H9 (cell line): ENCODE measurements around the gene ERO1A. TPM values are rescaled to one million over a fixed set of nuclear protein-coding genes. Genes with fewer than 3 reads are reported as not detected.

Experiments used
- DNase-seq: peaks from one replicate; pipeline ENCODE4 v3.0.0-alpha.2; 2017
- H2AFZ ChIP-seq: one replicate; pipeline ENCODE4 v1.6.1; 2013; ENCODE audit warnings: mild to moderate bottlenecking, low read length, control low read depth, moderate library complexity
- H2AK5ac ChIP-seq: 2 replicates; pipeline ENCODE4 v1.6.1; 2013; ENCODE audit warnings: low read length, control low read depth, mixed read lengths; ENCODE audit not compliant: insufficient read length
- H2BK120ac ChIP-seq: one replicate; pipeline ENCODE4 v1.6.1; 2013; ENCODE audit warnings: low read depth, mild to moderate bottlenecking, low read length, control low read depth, inconsistent platforms; ENCODE audit not compliant: poor library complexity, severe bottlenecking
- H2BK12ac ChIP-seq: 2 replicates; pipeline ENCODE4 v1.6.1; 2013; ENCODE audit warnings: low read length, control low read depth, mixed read lengths, low read depth; ENCODE audit not compliant: insufficient read length
- H2BK15ac ChIP-seq: 2 replicates; pipeline ENCODE4 v1.6.1; 2013; ENCODE audit warnings: low read depth, low read length, control low read depth
- H2BK20ac ChIP-seq: one replicate; pipeline ENCODE4 v1.6.1; 2013; ENCODE audit warnings: low read depth, mild to moderate bottlenecking, low read length, control low read depth, inconsistent platforms; ENCODE audit not compliant: poor library complexity, severe bottlenecking
- H2BK5ac ChIP-seq: 2 replicates; pipeline ENCODE4 v1.6.1; 2013; ENCODE audit warnings: low read length, control low read depth, mixed read lengths; ENCODE audit not compliant: insufficient read length
- H3K14ac ChIP-seq: 2 replicates; pipeline ENCODE4 v1.6.1; 2013; ENCODE audit warnings: low read length, control low read depth; ENCODE audit not compliant: insufficient read depth
- H3K18ac ChIP-seq: 2 replicates; pipeline ENCODE4 v1.6.1; 2013; ENCODE audit warnings: low read depth, mild to moderate bottlenecking, mixed read lengths, low read length, control low read depth; ENCODE audit not compliant: insufficient read length
- H3K23ac ChIP-seq: 2 replicates; pipeline ENCODE4 v1.6.1; 2013; ENCODE audit warnings: low read length, control low read depth, mixed read lengths, low read depth; ENCODE audit not compliant: insufficient read length
- H3K23me2 ChIP-seq: 2 replicates; pipeline ENCODE4 v1.6.1; 2013; ENCODE audit warnings: low read depth, mild to moderate bottlenecking, mixed read lengths, low read length, control low read depth; ENCODE audit not compliant: insufficient read length, poor library complexity, severe bottlenecking
- H3K27ac ChIP-seq: 2 replicates; pipeline ENCODE4 v1.5.1; 2013; ENCODE audit warnings: low read length, control low read depth, mixed read lengths, low read depth; ENCODE audit not compliant: insufficient read length
- H3K27me3 ChIP-seq: 2 replicates; pipeline ENCODE4 v1.6.1; 2013; ENCODE audit warnings: low read length, control low read depth, inconsistent platforms; ENCODE audit not compliant: insufficient read depth
- H3K4ac ChIP-seq: 2 replicates; pipeline ENCODE4 v1.6.1; 2013; ENCODE audit warnings: low read depth, mild to moderate bottlenecking, control low read depth, inconsistent platforms, low read length, moderate library complexity
- H3K4me1 ChIP-seq: 2 replicates; pipeline ENCODE4 v1.6.1; 2013; ENCODE audit warnings: low read length, control low read depth, inconsistent platforms; ENCODE audit not compliant: insufficient read depth
- H3K4me2 ChIP-seq: 2 replicates; pipeline ENCODE4 v1.6.1; 2013; ENCODE audit warnings: low read length, control low read depth, mixed read lengths; ENCODE audit not compliant: insufficient read length, insufficient read depth
- H3K56ac ChIP-seq: 2 replicates; pipeline ENCODE4 v1.6.1; 2013; ENCODE audit warnings: low read depth, mild to moderate bottlenecking, mixed read lengths, low read length, control low read depth; ENCODE audit not compliant: insufficient read length
- H3K79me1 ChIP-seq: 2 replicates; pipeline ENCODE4 v1.6.1; 2013; ENCODE audit warnings: low read depth, mild to moderate bottlenecking, moderate library complexity, low read length, control low read depth, inconsistent platforms; ENCODE audit not compliant: insufficient read depth, poor library complexity, severe bottlenecking
- H3K79me2 ChIP-seq: 2 replicates; pipeline ENCODE4 v1.6.1; 2013; ENCODE audit warnings: low read length, control low read depth, inconsistent platforms; ENCODE audit not compliant: insufficient read depth
- H3K9ac ChIP-seq: 2 replicates; pipeline ENCODE4 v1.6.1; 2013; ENCODE audit warnings: low read length, control low read depth, mixed read lengths; ENCODE audit not compliant: insufficient read length; ENCODE audit errors: extremely low read depth
- H3K9me3 ChIP-seq: one replicate; pipeline ENCODE4 v1.6.1; 2013; ENCODE audit warnings: low read depth, low read length, inconsistent platforms; ENCODE audit not compliant: control insufficient read depth
- H3T11ph ChIP-seq: one replicate; pipeline ENCODE4 v1.6.1; 2013; ENCODE audit warnings: mild to moderate bottlenecking, low read length, control low read depth, inconsistent platforms
- H4K20me1 ChIP-seq: one replicate; pipeline ENCODE4 v1.6.1; 2013; ENCODE audit not compliant: control insufficient read depth, insufficient read length, insufficient read depth
- H4K5ac ChIP-seq: 2 replicates; pipeline ENCODE4 v1.6.1; 2013; ENCODE audit warnings: low read depth, mild to moderate bottlenecking, mixed read lengths, low read length, control low read depth; ENCODE audit not compliant: insufficient read length
- H4K8ac ChIP-seq: replicated peaks from 2 replicates; pipeline ENCODE4 v1.6.1; 2013; ENCODE audit warnings: low read length, control low read depth, mixed read lengths, low read depth; ENCODE audit not compliant: insufficient read length
- H4K91ac ChIP-seq: 2 replicates; pipeline ENCODE4 v1.6.1; 2013; ENCODE audit warnings: low read depth, mild to moderate bottlenecking, moderate library complexity, mixed read lengths, low read length, control low read depth; ENCODE audit not compliant: insufficient read length
- H3K27ac Mint-ChIP-seq, 3 experiments: 2 replicates in 2 of 3; 3 replicates in 1 of 3; pipeline ENCODE4 v1.8.0; 2020 to 2021; ENCODE audit warnings: mixed read lengths in 3 of 3, mild to moderate bottlenecking in 1 of 3, moderate library complexity in 1 of 3
- H3K27me3 Mint-ChIP-seq: 2 replicates; pipeline ENCODE4 v1.8.0; 2021; ENCODE audit warnings: low read depth, mild to moderate bottlenecking, moderate library complexity, mixed read lengths
- H3K36me3 Mint-ChIP-seq, 3 experiments: 2 replicates in 2 of 3; 3 replicates in 1 of 3; pipeline ENCODE4 v1.8.0; 2020 to 2021; ENCODE audit warnings: low read depth in 3 of 3, mixed read lengths in 3 of 3; ENCODE audit not compliant: insufficient read depth in 1 of 3
- H3K4me1 Mint-ChIP-seq, 2 experiments: 2 replicates each; pipeline ENCODE4 v1.8.0; 2020; ENCODE audit warnings: mixed read lengths in 2 of 2
- H3K4me3 Mint-ChIP-seq, 2 experiments: 2 replicates in 1 of 2; 3 replicates in 1 of 2; pipeline ENCODE4 v1.8.0; 2020 to 2021; ENCODE audit warnings: mild to moderate bottlenecking in 2 of 2, mixed read lengths in 2 of 2, moderate library complexity in 1 of 2
- H3K9me3 Mint-ChIP-seq, 2 experiments: 2 replicates in 1 of 2; 3 replicates in 1 of 2; pipeline ENCODE4 v1.8.0; 2020; ENCODE audit warnings: mild to moderate bottlenecking in 2 of 2, mixed read lengths in 2 of 2, moderate library complexity in 1 of 2
- CTCF ChIP-seq: fragments of 200-600 bp; sonication (generic); conservative IDR thresholded peaks from 3 replicates; pipeline ENCODE4 v1.8.0; 2021; ENCODE audit warnings: antibody characterized with exemption, mild to moderate bottlenecking
- WGBS: extraction: QIAGEN DNeasy Blood & Tissue Kit; methylation state at CpG from one replicate; pipeline ENCODE4 v1.1.7; 2013; ENCODE audit warnings: missing lambda C conversion rate, low lambda C conversion rate, mixed read lengths; ENCODE audit not compliant: insufficient read length; ENCODE audit errors: extremely low coverage; 5-methylcytosine and 5-hydroxymethylcytosine counted together
- total RNA-seq: library from RNA; stranded (reverse); gene quantifications from 2 replicates; pipeline ENCODE4 v1.2.1, GENCODE V29; 2021

Gene ERO1A
- total RNA-seq, 1 experiment from 2014 or later: 37.1 TPM

- peak within 1 kb of the TSS; percentile 98 to 100 (median 99) for H3K27ac Mint-ChIP-seq
- H3K56ac ChIP-seq: no peak within 1 kb of the TSS
Observed at GRCh38 chr14:52706724-52707706, 11.7 kb upstream of the ERO1A start, which contains the start of gene PSMC6. Gene PSMC6 (plus strand): TSS chr14:52707200. CDS start chr14:52707220, 20 bp downstream.

More at GRCh38 chr14:52706724-52707706, 11.7 kb upstream of the ERO1A start, which contains the start of gene PSMC6:
- H3K4me2 ChIP-seq: peak within 1 kb of the TSS; percentile 93
- no peak within 1 kb of the TSS for H2BK12ac ChIP-seq
- no peak within 1 kb of the TSS for H3K4ac ChIP-seq
- H3K4me1 ChIP-seq: no peaks in the 10 kb centered on the region
- H3K18ac ChIP-seq: peak within 1 kb of the TSS; percentile 88
- peak within 1 kb of the TSS; percentile 100 for H3K4me3 Mint-ChIP-seq
- peak within 1 kb of the TSS; percentile 60 for H2AFZ ChIP-seq
- H3K27me3 ChIP-seq: no peaks in the 10 kb centered on the region
- H4K8ac ChIP-seq: no peak within 1 kb of the TSS
- TF ChIP-seq CTCF: no peak
- H3K4me1 Mint-ChIP-seq: peaks cover 10 to 21% of the 10 kb centered on the region in 2 experiments
- no peak within 1 kb of the TSS for H4K5ac ChIP-seq
- no peak within 1 kb of the TSS for H2BK120ac ChIP-seq
- no peak within 1 kb of the TSS for H4K91ac ChIP-seq
- no peak within 1 kb of the TSS for H3K23ac ChIP-seq
- H3K36me3 Mint-ChIP-seq: peaks cover 31 to 52% (median 47%) of the 10 kb centered on the region in 3 experiments
- H3K79me2 ChIP-seq: peaks cover 10% of the 10 kb centered on the region; the same call in 1 of the 2 replicates
- H2AK5ac ChIP-seq: no peak within 1 kb of the TSS
- peak; percentile 94 for DNase-seq
- H3K27ac ChIP-seq: no peak within 1 kb of the TSS
- peak within 1 kb of the TSS; percentile 94 for H3K14ac ChIP-seq
- WGBS: no CpG with 5 or more reads among the region's 43 CpGs
- H3T11ph ChIP-seq: no peak within 1 kb of the TSS
- peak within 1 kb of the TSS; percentile 75 for H2BK5ac ChIP-seq
- H4K20me1 ChIP-seq: no peaks in the 10 kb centered on the region
- no peak within 1 kb of the TSS for H2BK15ac ChIP-seq
- H3K27me3 Mint-ChIP-seq: no peaks in the 10 kb centered on the region; the same call in 1 of the 2 replicates
- no peaks in the 10 kb centered on the region; a peak in 1 of 5 replicates for H3K9me3 Mint-ChIP-seq
- no peaks in the 10 kb centered on the region for H3K23me2 ChIP-seq
- H3K9me3 ChIP-seq: no peaks in the 10 kb centered on the region
- H3K79me1 ChIP-seq: peaks cover 8% of the 10 kb centered on the region
- H2BK20ac ChIP-seq: no peak within 1 kb of the TSS
- peak within 1 kb of the TSS; percentile 99 for H3K9ac ChIP-seq
